HepG2 (cell line): ENCODE data around the gene NEK8. TPM values are rescaled to one million over a fixed set of nuclear protein-coding genes. Genes with fewer than 3 reads are reported as not detected.
A peak's percentile ranks its signal among the peaks of the same experiment; 100 is the strongest.

ENCODE experiments used
- AGO1 ChIP-seq: fragments of 200-400 bp; formaldehyde crosslinking; IDR thresholded peaks from 2 replicates; pipeline ENCODE4 v1.6.1; 2017; ENCODE audit warnings: mild to moderate bottlenecking, low read depth, low read length, moderate library complexity; ENCODE audit not compliant: poor library complexity, severe bottlenecking
- ARID2 ChIP-seq: sonication (generic); formaldehyde crosslinking; IDR thresholded peaks from 2 replicates; pipeline ENCODE4 v1.8.1; 2022; ENCODE audit warnings: mild to moderate bottlenecking, missing genetic modification reagents, borderline replicate concordance
- ATF7 ChIP-seq, 2 experiments: fragments of 450-650 bp in 1 of 2; sonication (generic) in 1 of 2; formaldehyde crosslinking in 1 of 2; IDR thresholded peaks; 2 replicates each; pipeline versions ENCODE4 v1.4.0 to v1.6.1; 2016 to 2020; ENCODE audit warnings: antibody characterized with exemption in 1 of 2, mild to moderate bottlenecking in 1 of 2, missing genetic modification reagents in 1 of 2
- BHLHE40 ChIP-seq: IDR thresholded peaks from 2 replicates; pipeline ENCODE4 v1.6.1; 2011; ENCODE audit warnings: low read length, improper control_type of control experiment
- EEA1 ChIP-seq: sonication (generic); formaldehyde crosslinking; IDR thresholded peaks from 2 replicates; pipeline ENCODE4 v1.5.1; 2020; ENCODE audit warnings: mild to moderate bottlenecking, missing genetic modification reagents, borderline replicate concordance
- ERF ChIP-seq: IDR thresholded peaks from 2 replicates; pipeline ENCODE4 v1.6.1; 2018; ENCODE audit warnings: missing biosample characterization, missing genetic modification reagents
- FIP1L1 ChIP-seq: fragments of 200-400 bp; formaldehyde crosslinking; IDR thresholded peaks from 2 replicates; pipeline ENCODE4 v1.6.1; 2018; ENCODE audit warnings: low read depth, mild to moderate bottlenecking, low read length, moderate library complexity, borderline replicate concordance; ENCODE audit not compliant: insufficient read depth
- GPN1 ChIP-seq: sonication (generic); formaldehyde crosslinking; IDR thresholded peaks from 2 replicates; pipeline ENCODE4 v1.5.1; 2020; ENCODE audit warnings: missing genetic modification reagents, borderline replicate concordance
- HMGXB4 ChIP-seq, 2 experiments: sonication (generic) in 1 of 2; formaldehyde crosslinking in 1 of 2; IDR thresholded peaks; 2 replicates each; pipeline versions ENCODE4 v1.4.0 to v1.6.1; 2018 to 2020; ENCODE audit warnings: missing genetic modification reagents in 2 of 2, borderline replicate concordance in 1 of 2, low read depth in 1 of 2, mild to moderate bottlenecking in 1 of 2, missing biosample characterization in 1 of 2
- KIAA2018 ChIP-seq: sonication (generic); formaldehyde crosslinking; IDR thresholded peaks from 2 replicates; pipeline ENCODE4 v1.5.0; 2020; ENCODE audit warnings: mild to moderate bottlenecking, missing genetic modification reagents, borderline replicate concordance
- KLF9 ChIP-seq: IDR thresholded peaks from 2 replicates; pipeline ENCODE4 v1.6.1; 2016; ENCODE audit warnings: low read depth
- NRL ChIP-seq: sonication (generic); formaldehyde crosslinking; IDR thresholded peaks from 2 replicates; pipeline ENCODE4 v1.5.0; 2020; ENCODE audit warnings: missing genetic modification reagents, mild to moderate bottlenecking, moderate library complexity, borderline replicate concordance
- RNF2 ChIP-seq: fragments of 450-650 bp; conservative IDR thresholded peaks from 2 replicates; pipeline ENCODE4 v1.6.1; 2016; ENCODE audit warnings: low read depth
- SIX1 ChIP-seq: sonication (generic); formaldehyde crosslinking; IDR thresholded peaks from 2 replicates; pipeline ENCODE4 v1.4.0; 2020; ENCODE audit warnings: missing genetic modification reagents, borderline replicate concordance
- SP140L ChIP-seq: sonication (generic); formaldehyde crosslinking; IDR thresholded peaks from 2 replicates; pipeline ENCODE4 v1.4.0; 2020; ENCODE audit warnings: missing genetic modification reagents, borderline replicate concordance
- ZNF329 ChIP-seq: sonication (generic); formaldehyde crosslinking; IDR thresholded peaks from 2 replicates; pipeline ENCODE4 v1.9.0; 2021; ENCODE audit warnings: low read depth, mild to moderate bottlenecking, missing genetic modification reagents
- ZNF33B ChIP-seq: sonication (generic); formaldehyde crosslinking; IDR thresholded peaks from 2 replicates; pipeline ENCODE4 v1.5.1; 2020; ENCODE audit warnings: mild to moderate bottlenecking, missing genetic modification reagents
- ZNF670 ChIP-seq: sonication (generic); formaldehyde crosslinking; IDR thresholded peaks from 2 replicates; pipeline ENCODE4 v1.8.0; 2022; ENCODE audit warnings: mild to moderate bottlenecking, missing genetic modification reagents, borderline replicate concordance
- ZNF816 ChIP-seq: sonication (generic); formaldehyde crosslinking; IDR thresholded peaks from 2 replicates; pipeline ENCODE4 v1.8.0; 2022; ENCODE audit warnings: missing genetic modification reagents, mild to moderate bottlenecking, borderline replicate concordance
- polyA plus RNA-seq, 8 experiments: library from polyadenylated mRNA; depleted of rRNA in 3 of 8; stranded (reverse) in 7 of 8; unstranded in 1 of 8; fragments of >200 nt; fragmentation: Illumina TruSeq in 4 of 8; extraction: Trizol in 4 of 8; gene quantifications; 2 replicates each; pipeline versions ENCODE4 v1.2.1 to v1.2.3, GENCODE V29; 2011 to 2016; ENCODE audit warnings: low read depth in 4 of 8, missing spikeins in 1 of 8, mixed read lengths in 1 of 8; ENCODE audit not compliant: insufficient read depth in 1 of 8
- total RNA-seq, 5 experiments: library from RNA; depleted of rRNA; stranded (reverse); fragments of >200 nt; fragmentation: Illumina TruSeq; extraction: Trizol; gene quantifications; 2 replicates each; pipeline ENCODE4 v1.2.3, GENCODE V29; 2016; ENCODE audit warnings: low read depth in 1 of 5

The NEK8 gene
- total and polyA plus RNA-seq, 2 of the 13 experiments (the other 11 are each of a cell fraction or from before 2014, with no cell fraction given), result 5.8 to 13.5 TPM

- no peak for TF ChIP-seq KIAA2018 (CRISPR knock-in tag)
- peak; percentile 65; the same call in 1 of the 2 replicates for TF ChIP-seq ARID2 (CRISPR knock-in tag)
- no peak for TF ChIP-seq ATF7 (IDR thresholded peaks at IDR 0.05)
- no peak; the same call in 1 of the 2 replicates for TF ChIP-seq ATF7 (CRISPR knock-in tag; IDR thresholded peaks at IDR 0.05)
- peak; percentile 83 for TF ChIP-seq ERF
- TF ChIP-seq ZNF33B (CRISPR knock-in tag), result 0 out of 2 replicates have a peak, but pooled peaks have one; percentile 63
- TF ChIP-seq BHLHE40, result peak; percentile 12
- no peak for TF ChIP-seq FIP1L1
- no peak for TF ChIP-seq AGO1
- TF ChIP-seq RNF2, result no peak
- TF ChIP-seq KLF9, result no peak
- TF ChIP-seq SP140L (CRISPR knock-in tag), result no peak
- no peak for TF ChIP-seq ZNF816 (CRISPR knock-in tag)
- peak in 1 of 2 experiments; percentile 48; a peak in 1 of 4 replicates for TF ChIP-seq HMGXB4 (CRISPR knock-in tag; IDR thresholded peaks at IDR 0.05; ENCODE audit: borderline replicate concordance in 1 of 2, low read depth in 1 of 2)
- no peak for TF ChIP-seq GPN1 (CRISPR knock-in tag)
- no peak for TF ChIP-seq SIX1
- no peak for TF ChIP-seq NRL
- TF ChIP-seq EEA1 (CRISPR knock-in tag), result no peak
- no peak for TF ChIP-seq ZNF670
- TF ChIP-seq ZNF329, result no peak
Observed at GRCh38 chr17:28698253-28698941, 30.2 kb upstream of the NEK8 start (continued).
